Lower leg skin (tissue), 3 donors: ENCODE results near the gene C13orf46.

Experiments
- CTCF ChIP-seq, 3 donors: fragments of 450-650 bp; IDR thresholded peaks; one replicate each; pipeline ENCODE4 v1.5.1; 2016; ENCODE audit warnings: antibody characterized with exemption in 3 of 3, mild to moderate bottlenecking in 3 of 3, moderate library complexity in 2 of 3
- POLR2A ChIP-seq, 2 donors: fragments of 450-650 bp; IDR thresholded peaks; one replicate each; pipeline ENCODE4 v1.6.1; 2016 to 2017; ENCODE audit warnings: antibody characterized with exemption in 2 of 2, mild to moderate bottlenecking in 1 of 2, moderate library complexity in 1 of 2

- no peak for TF ChIP-seq CTCF (IDR thresholded peaks at IDR 0.05)
- TF ChIP-seq POLR2A (IDR thresholded peaks at IDR 0.05), result no peak
Measured at GRCh38 chr13:113955235-113955634, 18.6 kb downstream of the C13orf46 start.
